Right kidney (tissue), 1 donor: ENCODE data around the gene HDAC4.

Experiments
- DNase-seq: peaks from one replicate; pipeline ENCODE4 v3.0.0-alpha.2; 2016

HDAC4 gene

DNA sequence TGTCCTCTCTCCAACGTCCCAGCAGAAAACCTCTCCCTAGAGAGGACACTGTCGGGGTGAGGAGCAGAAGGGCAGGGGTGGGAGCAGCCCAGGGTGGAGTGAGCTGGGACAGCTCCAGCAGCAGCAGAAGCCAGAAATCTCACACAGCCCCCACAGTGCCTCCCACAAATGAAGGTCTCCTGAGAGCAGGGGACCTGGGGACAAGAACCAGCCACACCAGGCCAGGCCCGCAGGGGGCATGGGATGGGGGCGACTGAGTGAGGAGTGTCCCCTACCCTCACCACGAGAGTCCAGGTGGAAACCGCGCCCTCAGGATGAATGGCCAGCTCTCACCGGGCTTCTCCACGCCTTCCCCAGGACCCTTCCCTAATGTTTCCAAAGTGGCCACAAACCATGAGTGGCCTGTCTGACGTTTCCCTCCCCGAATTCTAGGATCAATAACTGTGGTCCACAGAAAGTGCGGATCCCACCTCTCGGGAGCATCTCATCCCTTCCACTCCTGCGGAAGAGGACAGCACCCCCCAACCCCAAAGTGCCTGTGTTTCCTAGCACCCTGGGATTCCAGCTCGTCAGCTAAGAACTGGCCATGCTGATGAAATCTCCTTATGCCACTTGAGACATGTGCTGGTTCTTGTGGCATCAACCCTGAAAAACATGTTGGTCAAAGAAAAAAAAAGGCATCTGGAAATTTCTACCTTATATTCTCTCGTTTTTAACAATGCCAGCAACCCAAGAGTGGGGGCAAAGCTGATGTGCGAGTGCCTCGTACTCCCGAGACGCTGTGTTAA, 121.1 kb downstream of the HDAC4 start:
- no peak for DNase-seq

GRCh38 chr2:239278941-239279365, 121.9 kb downstream of the HDAC4 start:
- no peak for DNase-seq

DNA sequence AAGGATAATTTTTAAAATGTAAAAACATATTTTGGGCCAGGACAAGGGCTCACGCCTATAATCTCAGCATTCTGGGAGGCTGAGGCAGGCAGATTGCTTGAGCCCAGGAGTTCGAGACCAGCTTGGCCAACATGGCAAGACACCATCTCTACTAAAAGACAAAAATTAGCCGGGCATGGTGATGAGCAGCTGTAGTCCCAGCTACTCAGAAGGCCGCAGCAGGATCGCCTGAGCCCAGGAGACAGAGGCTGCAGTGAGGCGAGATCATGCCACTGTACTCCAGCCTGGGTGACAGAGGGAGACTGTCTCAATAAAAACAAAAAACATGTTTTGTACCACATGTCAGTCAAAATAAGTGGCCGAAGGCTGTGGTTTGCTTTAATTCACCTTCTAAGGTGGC, 122.5 kb downstream of the HDAC4 start:
- no peak for DNase-seq

GRCh38 chr2:239277401-239278085, 123.3 kb downstream of the HDAC4 start:
- DNase-seq, result no peak

DNA sequence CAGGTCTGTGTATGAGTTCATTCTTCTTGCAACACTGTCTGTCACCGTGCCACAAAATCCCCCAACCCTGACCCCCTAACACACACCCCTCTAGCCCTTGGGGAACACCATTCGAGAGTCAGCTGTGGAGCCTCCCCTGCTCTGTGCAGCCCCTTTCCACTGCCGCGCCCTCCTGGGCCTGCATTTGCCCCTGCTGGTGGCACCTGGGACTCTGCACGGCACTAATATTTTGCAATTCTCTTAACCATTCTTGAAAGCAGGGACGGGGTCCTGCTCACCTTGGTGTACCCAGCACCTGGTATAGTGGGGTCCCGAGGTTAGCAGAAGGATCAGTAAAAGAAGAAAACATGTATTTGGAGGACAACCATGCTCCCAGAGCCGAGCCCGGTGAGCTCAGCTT, 124.0 kb downstream of the HDAC4 start:
- no peak for DNase-seq

DNA sequence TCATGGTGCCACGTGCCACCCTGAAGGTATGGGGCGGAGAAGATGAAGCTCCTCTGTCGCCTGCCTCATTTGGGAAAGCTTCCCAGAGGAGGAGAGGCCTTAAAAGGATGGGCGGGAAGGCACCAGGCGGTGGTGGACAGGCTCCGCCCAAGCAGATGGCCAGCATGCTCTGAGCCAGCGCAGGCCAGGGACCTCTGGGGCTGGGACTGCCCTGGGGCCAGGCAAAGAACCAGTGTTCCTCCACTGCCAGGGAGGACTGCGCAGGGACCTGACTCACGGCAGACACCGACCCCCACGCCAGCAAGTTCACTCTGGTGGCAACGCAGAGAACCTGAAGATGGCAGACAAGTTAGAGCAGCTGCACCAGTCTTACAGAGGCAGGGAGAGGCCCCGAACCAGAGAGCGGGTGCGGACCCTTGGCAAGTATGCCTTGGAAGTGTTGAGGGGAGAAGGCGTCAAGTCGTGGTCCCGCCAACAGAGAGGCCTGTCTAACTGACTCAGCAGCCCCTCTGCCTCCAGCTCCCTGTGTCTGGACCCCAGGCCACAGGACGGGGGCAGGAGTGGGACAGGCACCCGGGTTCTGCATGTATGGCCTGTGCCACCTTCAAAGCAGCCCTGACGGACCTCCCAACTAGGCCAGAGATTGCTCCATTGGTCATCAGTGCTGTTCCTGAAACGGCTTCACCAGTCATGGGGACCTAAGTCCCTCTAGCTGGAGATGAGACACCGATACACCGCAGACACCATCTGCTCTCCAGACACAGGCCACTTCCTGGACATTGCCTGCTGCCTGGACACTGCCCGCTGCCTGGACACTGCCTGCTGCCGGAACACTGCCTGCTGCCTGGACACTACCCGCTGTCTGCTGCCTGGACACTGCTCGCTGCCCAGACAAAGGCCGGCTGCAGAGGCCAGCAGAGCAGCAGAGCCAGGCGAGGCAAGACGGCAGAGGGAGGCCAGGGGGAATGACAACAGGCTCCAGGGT, 124.7 kb downstream of the HDAC4 start:
- DNase-seq, result no peak

DNA sequence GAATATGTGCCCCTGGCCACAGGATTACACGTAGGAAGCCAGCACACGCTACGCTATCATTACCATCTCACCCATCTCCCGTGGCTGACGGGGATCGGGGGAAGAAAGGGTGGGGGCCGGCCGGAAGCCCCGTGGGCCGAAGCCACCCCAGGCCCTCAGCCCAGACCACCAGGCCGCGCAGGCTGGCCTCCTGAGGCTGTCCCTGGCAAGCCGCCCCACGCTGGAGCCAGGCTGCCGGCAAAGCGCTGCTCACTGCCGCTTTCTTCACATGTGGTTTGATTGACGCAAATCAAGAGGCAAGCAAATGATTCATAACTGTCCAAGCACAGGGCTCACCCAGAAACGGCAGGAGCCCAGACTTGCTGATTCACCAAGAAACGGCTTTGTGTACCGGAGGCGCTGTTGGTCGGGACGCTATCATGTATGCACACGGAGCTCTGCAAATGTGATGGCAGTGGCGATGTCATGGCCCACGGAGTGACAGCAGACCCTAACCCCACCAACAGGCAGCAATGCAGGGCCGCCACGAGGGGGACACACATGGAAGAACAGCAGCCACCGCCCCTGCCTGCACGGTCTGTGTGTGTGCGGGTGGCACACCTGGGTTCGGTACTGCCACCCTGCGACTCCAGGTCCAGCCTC, 125.7 kb downstream of the HDAC4 start:
- no peak for DNase-seq

- no peak for DNase-seq
These were observed 126.3 kb downstream of the HDAC4 start for GRCh38 chr2:239274391-239275043.

- no peak for DNase-seq
These were observed 127.3 kb downstream of the HDAC4 start for GRCh38 chr2:239273280-239274234.

DNA sequence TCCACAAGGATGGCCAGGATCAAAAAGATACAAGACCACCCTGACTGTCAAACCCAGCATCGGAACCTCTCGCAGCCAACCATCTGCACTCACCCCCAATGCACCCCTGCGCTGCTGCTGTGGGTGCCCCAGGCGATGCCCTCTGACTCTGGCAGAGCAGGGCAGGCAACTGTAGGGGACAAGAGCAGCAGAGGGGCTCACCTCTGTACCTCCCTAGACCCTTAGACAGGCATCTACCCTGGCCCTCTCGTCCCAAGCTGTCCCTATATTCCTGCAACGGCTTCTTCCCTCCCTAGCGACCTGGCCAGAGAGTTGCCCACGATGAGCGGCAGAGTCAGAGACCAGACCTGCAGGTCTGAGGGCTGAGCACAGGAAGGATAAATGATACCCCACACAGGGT, 128.2 kb downstream of the HDAC4 start:
- DNase-seq, result no peak

DNA sequence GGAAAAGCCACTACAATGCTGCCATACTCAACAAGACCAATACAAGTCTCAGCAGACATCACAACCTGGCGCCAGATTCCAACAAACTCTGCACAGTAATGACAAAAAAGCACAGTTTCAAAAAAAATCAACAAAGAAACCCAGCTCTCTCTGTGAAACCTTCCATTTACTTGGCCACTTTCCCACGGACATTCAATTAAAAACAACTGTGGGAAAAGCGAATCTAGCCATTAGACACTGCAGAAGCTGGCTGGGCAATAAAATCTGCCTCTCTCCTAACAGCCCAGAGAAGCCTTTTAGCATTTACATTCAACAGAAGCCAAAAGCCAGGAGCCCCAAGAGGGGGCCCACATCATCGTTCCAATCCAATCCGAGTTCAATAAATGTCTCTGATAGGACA, 128.9 kb downstream of the HDAC4 start:
- no peak for DNase-seq

DNA sequence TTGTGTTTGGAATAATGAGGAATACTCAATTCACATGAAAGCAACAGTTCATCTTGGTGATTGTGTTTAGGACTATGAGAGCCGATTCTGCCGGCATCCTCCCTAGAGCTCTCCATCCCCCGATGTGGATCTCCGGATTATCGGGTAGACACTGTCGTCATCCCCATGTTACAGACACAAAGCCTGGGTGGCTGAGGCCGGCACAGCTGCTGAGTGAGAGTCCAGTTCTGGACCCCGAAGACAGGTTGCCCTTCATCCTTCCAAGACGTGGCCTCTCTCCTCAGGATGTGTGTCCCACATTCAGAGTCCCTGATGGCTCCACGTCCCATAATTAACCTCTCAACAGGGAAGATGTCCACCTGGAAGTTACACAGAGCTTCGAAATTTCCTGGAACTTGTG, 129.3 kb downstream of the HDAC4 start:
- no peak for DNase-seq

- no peak for DNase-seq
These were observed 130.9 kb downstream of the HDAC4 start for GRCh38 chr2:239269916-239270315.

GRCh38 chr2:239269173-239269885, 131.5 kb downstream of the HDAC4 start:
- DNase-seq, result no peak

DNA sequence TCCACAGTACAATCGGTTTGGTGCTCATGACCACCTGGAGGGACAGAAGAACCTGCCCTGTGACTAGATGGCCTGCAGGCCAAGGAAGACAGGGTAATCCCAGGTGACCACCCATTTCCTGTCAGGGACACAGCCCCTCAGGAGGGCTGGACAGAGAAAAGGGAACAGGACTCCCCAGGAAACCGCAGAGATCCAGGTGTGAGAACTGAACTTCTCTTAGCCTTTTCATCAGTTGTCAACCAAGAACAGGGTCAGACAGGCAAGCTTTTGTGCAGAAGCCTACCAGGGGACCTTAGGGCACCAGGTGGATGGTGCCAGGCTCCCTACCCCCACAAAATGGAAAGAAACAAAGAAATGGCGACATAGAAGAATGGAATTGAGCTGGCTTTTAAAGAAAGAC, 132.3 kb downstream of the HDAC4 start:
- DNase-seq, result no peak

DNA sequence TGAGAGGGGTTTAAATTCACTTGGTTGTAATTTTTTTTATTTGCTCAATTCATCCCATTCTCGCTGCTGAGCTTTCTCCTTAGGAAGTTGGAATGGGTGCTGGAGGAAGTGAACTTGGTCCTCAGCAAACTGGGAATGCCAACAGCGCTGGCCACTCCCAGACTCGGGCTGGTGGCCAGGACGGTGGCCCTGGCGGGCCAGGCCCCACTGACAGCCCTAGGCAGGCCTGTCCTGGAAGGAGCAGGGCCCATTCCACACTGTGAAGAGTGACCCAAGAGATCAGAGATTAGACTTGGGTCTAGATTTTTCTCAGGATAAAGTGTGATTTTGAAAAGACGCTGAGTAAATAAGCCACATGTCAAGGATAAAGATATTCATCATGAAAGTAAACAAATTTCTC, 132.7 kb downstream of the HDAC4 start:
- DNase-seq, result no peak

DNA sequence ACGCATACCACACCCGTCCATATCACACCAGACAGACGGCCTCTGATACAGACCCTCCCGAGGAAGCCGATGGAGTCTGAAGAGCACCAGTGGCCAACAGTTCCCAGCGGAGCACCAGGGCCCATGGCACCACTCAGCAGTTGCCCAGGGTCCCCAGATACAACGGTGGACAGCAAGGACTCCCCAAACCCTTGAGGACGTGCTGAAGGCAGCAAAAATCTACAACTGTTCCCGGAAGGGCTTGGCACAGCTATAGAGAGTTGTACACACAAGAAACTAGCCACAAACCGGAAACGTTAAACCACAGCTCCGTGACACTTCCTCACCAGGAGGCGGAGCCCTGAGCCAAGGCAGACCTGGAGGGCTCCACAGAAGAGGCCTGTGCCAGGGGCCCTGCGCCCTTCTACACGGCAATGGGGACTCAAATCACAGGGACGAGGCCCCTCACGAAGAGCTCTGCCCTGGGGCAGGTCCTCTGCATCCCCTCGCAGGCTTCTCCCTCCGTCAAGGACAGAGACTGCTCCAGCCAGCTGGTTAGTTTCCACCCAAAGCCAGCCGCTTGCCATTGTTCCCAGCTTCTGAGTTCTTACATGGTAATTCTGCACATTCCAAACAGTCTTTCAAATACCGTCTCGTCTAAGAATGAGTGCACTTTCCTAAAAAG, 133.4 kb downstream of the HDAC4 start:
- no peak for DNase-seq

GRCh38 chr2:239266779-239267287, 134.0 kb downstream of the HDAC4 start:
- DNase-seq, result no peak

DNA sequence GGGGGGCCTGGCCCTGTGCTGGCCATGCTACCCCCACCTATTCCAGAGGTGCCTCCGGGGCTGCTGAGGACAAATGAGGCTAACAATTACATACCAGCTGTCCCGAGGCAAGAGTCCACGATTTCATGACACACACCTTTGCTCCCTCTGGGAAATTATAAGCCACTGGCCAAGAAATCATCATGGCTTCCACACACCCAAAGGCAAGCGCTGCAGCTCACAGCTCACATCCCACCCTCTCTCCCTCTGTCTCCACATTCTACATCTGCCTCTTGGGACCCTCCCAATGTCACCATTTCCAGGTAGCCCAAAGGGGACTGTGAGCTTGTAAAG, 134.4 kb downstream of the HDAC4 start:
- DNase-seq, result no peak
